Heart left ventricle (tissue), 16 donors: ENCODE data around the gene TRRAP. TPM values are rescaled to one million over a fixed set of nuclear protein-coding genes. Genes with fewer than 3 reads are reported as not detected.

Experiments used
- ATAC-seq, 4 donors: fragments of 200-7000 bp; cut with Tn5 transposase; one replicate each; pipeline ENCODE4 v1.9.1; 2020 to 2022; ENCODE audit warnings: moderate library complexity in 4 of 4, mild to moderate bottlenecking in 3 of 4, moderate number of reproducible peaks in 1 of 4
- DNase-seq, 5 donors: peaks; one replicate each; pipeline ENCODE4 v3.0.0-alpha.2; 2020
- H3K27ac ChIP-seq, 12 donors: fragments of 200-600 bp; sonication (generic) in 4 of 12; one replicate each; pipeline versions ENCODE4 v1.5.0 to v1.8.0; 2016 to 2022; ENCODE audit warnings: mild to moderate bottlenecking in 2 of 12
- H3K27me3 ChIP-seq, 9 donors: fragments of 200-600 bp; sonication (generic) in 2 of 9; one replicate each; pipeline versions ENCODE4 v1.5.1 to v1.8.0; 2016 to 2022; ENCODE audit warnings: mild to moderate bottlenecking in 3 of 9
- H3K36me3 ChIP-seq, 9 donors: fragments of 200-600 bp; sonication (generic) in 2 of 9; one replicate each; pipeline versions ENCODE4 v1.5.0 to v1.8.0; 2018 to 2022; ENCODE audit warnings: mild to moderate bottlenecking in 2 of 9
- H3K4me1 ChIP-seq, 12 donors: fragments of 200-600 bp; sonication (generic) in 4 of 12; one replicate each; pipeline versions ENCODE4 v1.5.0 to v1.8.0; 2016 to 2022; ENCODE audit warnings: mild to moderate bottlenecking in 3 of 12
- H3K4me3 ChIP-seq, 12 donors: fragments of 200-600 bp; sonication (generic) in 4 of 12; one replicate each; pipeline versions ENCODE4 v1.5.0 to v1.8.0; 2017 to 2022; ENCODE audit warnings: mild to moderate bottlenecking in 9 of 12, moderate library complexity in 4 of 12
- H3K9me3 ChIP-seq, 12 donors: fragments of 200-600 bp; sonication (generic) in 4 of 12; one replicate each; pipeline versions ENCODE4 v1.5.0 to v1.8.0; 2016 to 2022; ENCODE audit warnings: mild to moderate bottlenecking in 1 of 12
- CTCF ChIP-seq, 12 donors: fragments of 200-600 bp; sonication (generic) in 4 of 12; IDR thresholded peaks; one replicate each; pipeline versions ENCODE4 v1.5.0 to v1.8.0; 2018 to 2022; ENCODE audit warnings: antibody characterized with exemption in 12 of 12, mild to moderate bottlenecking in 5 of 12
- POLR2A ChIP-seq, 2 donors: fragments of 450-650 bp; IDR thresholded peaks; one replicate each; pipeline ENCODE4 v1.6.1; 2017; ENCODE audit warnings: antibody characterized with exemption in 2 of 2, mild to moderate bottlenecking in 2 of 2, moderate library complexity in 2 of 2
- WGBS, 4 donors: extraction: QIAGEN DNeasy Blood & Tissue Kit in 2 of 4; methylation state at CpG; one replicate each; pipeline versions ENCODE4 v1.1.5 to v1.1.7; 2013 to 2018; 5-methylcytosine and 5-hydroxymethylcytosine counted together
- intact Hi-C, 10 donors: fragments of 100-400 bp; cut with DNase I; formaldehyde crosslinking; loops; one replicate each; pipeline versions ENCODE4 v1.11.1 to v1.14.2; 2022
- polyA plus RNA-seq, 2 donors: library from polyadenylated mRNA; stranded (reverse); fragments of 200-250 nt; gene quantifications; one replicate each; pipeline ENCODE4 v1.2.3, GENCODE V29; 2013
- total RNA-seq, 9 donors: library from RNA; depleted of rRNA in 2 of 9; stranded (reverse); fragments of >200 nt in 2 of 9; fragmentation: NEBNext Ultra II Directional in 3 of 9; extraction: Animal tissue kit (Norgen Biotek cat#: 25700) in 3 of 9; gene quantifications; one replicate each; pipeline versions ENCODE4 v1.1.0 to v1.2.4, GENCODE V29; 2016 to 2023
- donor health status: ischemic (EF 13 %, LVEDD 7.1; RV severe dilation, severe dysfunction).
- donor health status: healthy with polysubstance abuse.
- donor health status: DM: no; HTN: yes; CAD: no.
- donor health status: DM: no; HTN: no; CAD: no.
- donor health status: ischemic (EF 25% LVEDD 6.9; RV normal size, moderate dysfunction).
- donor health status: ischemic (EF 25% LVEDD 5.7; RV mildly dilated, moderate dysfunction).
- donor health status: healthy.
- donor health status: DM: yes; HTN: yes; CAD: no.
- donor health status: ischemic (EF 35%, LVEDD 5.7; RV mildly dilated, moderate dysfunction).
- donor health status: nonischemic (EF 11% LVEDD 7.7; RV severe dilation, severe dysfunction).
- donor health status: DM: yes; HTN: yes; CAD: no.
- donor health status: PGD.
- donor health status: ischemic (EF 29% LVEDD 5.4; RV normal size, mild dysfunction).
- donor health status: nonischemic (EF 23%, LVEDD 6.1; RV moderate dilation, normal function).

The TRRAP gene
- total and polyA plus RNA-seq, 11 donors: 9.2 to 29.6 (median 21.6) TPM

- Histone ChIP-seq H3K36me3 (peaks cover 0 to 100% (median 97%) of the 10 kb centered on the region in 9 donors), H3K4me1 (peaks cover 0 to 14% (median 0%) of the 10 kb centered on the region in 12 donors), H3K9me3 (no peaks in the 10 kb centered on the region), H3K27me3 (no peaks in the 10 kb centered on the region), H3K27ac (no peak overlapping the region), H3K4me3 (no peak overlapping the region)
- TF ChIP-seq POLR2A (IDR thresholded peaks at IDR 0.05): no peak
- no peak for TF ChIP-seq CTCF (IDR thresholded peaks at IDR 0.05)
- DNase-seq (no peak), ATAC-seq (no peak)
- intact Hi-C loops: no loop called here
- 89 to 94% (median 90%) methylated on average over 8 of the region's 8 CpGs for WGBS, 4 donors
Observed at GRCh38 chr7:98913026-98913425, 34.7 kb downstream of the TRRAP start.

- no peaks in the 10 kb centered on the region for H3K9me3 ChIP-seq
Observed at GRCh38 chr7:98913612-98914011, 35.3 kb downstream of the TRRAP start.

GRCh38 chr7:98917331-98917730 lies 39.0 kb downstream of the TRRAP start:
- Histone ChIP-seq H3K36me3 (peaks cover 0 to 100% (median 99%) of the 10 kb centered on the region in 9 donors), H3K4me3 (no peak overlapping the region), H3K9me3 (no peaks in the 10 kb centered on the region), H3K4me1 (peaks cover 0 to 3% (median 0%) of the 10 kb centered on the region in 12 donors), H3K27me3 (no peaks in the 10 kb centered on the region), H3K27ac (no peak overlapping the region)
- 93 to 95% (median 95%) methylated on average over 10 to 12 of the region's 12 CpGs for WGBS, 4 donors
- intact Hi-C loops: no loop called here
- no peak for ATAC-seq
- DNase-seq: no peak
- no peak for TF ChIP-seq POLR2A (IDR thresholded peaks at IDR 0.05)
- TF ChIP-seq CTCF (IDR thresholded peaks at IDR 0.05): no peak

More at GRCh38 chr7:98913612-98914011, 35.3 kb downstream of the TRRAP start:
- Histone ChIP-seq H3K36me3 (peaks cover 0 to 100% (median 97%) of the 10 kb centered on the region in 9 donors), H3K4me1 (peaks cover 0 to 14% (median 0%) of the 10 kb centered on the region in 12 donors), H3K27ac (no peak overlapping the region), H3K27me3 (no peaks in the 10 kb centered on the region), H3K4me3 (no peak overlapping the region)
- DNase-seq (no peak), ATAC-seq (no peak)
- intact Hi-C loops: no loop called here
- no peak for TF ChIP-seq POLR2A (IDR thresholded peaks at IDR 0.05)
- TF ChIP-seq CTCF (IDR thresholded peaks at IDR 0.05): no peak

GRCh38 chr7:98921608-98922372 lies 43.5 kb downstream of the TRRAP start:
- Histone ChIP-seq H3K4me1 (peaks cover 0 to 9% (median 0%) of the 10 kb centered on the region in 12 donors), H3K9me3 (no peaks in the 10 kb centered on the region), H3K27ac (no peak overlapping the region), H3K27me3 (no peaks in the 10 kb centered on the region), H3K4me3 (no peak overlapping the region), H3K36me3 (peaks cover 0 to 100% (median 100%) of the 10 kb centered on the region in 9 donors)
- no peak for DNase-seq
- TF ChIP-seq CTCF (IDR thresholded peaks at IDR 0.05): no peak
- no peak for TF ChIP-seq POLR2A (IDR thresholded peaks at IDR 0.05)
- ATAC-seq: no peak
- WGBS, 4 donors: 92 to 93% (median 92%) methylated on average over 24 to 25 of the region's 25 CpGs
- intact Hi-C loops: loop anchor here in 1 of 10 donors (10.0 kb wide), 1 partner anchor 53 kb away; no protein-coding TSS in a partner anchor
